Endothelial cell of umbilical vein (primary cell): ENCODE results near the gene ETS2. TPM values are rescaled to one million over a fixed set of nuclear protein-coding genes. Genes with fewer than 3 reads are reported as not detected.
A peak's percentile ranks its signal among the peaks of the same experiment; 100 is the strongest.

ENCODE experiments used
- BruUV-seq: library from RNA; stranded (reverse); fragments of 400-500 nt; replicated peaks from 2 replicates; lab custom pipeline; 2021; lab: Mats Ljungman, UMichigan
- CTCF ChIA-PET: fragments of 300-600, 350-600 bp; sonication (Branson Sonifier 250); formaldehyde crosslinking; loops from one replicate; lab custom pipeline; 2021; ENCODE audit warnings: antibody characterized with exemption, inconsistent platforms; lab: Charles Lee
- POLR2A ChIA-PET: fragments of 300-600, 350-600 bp; sonication (Branson Sonifier 250); formaldehyde crosslinking; loops from one replicate; lab custom pipeline; 2021; ENCODE audit warnings: antibody characterized with exemption, inconsistent platforms; lab: Charles Lee
- DNase-seq: peaks from one replicate; pipeline ENCODE4 v3.0.0-alpha.2; 2011; ENCODE audit warnings: low read depth, low spot score
- FAIRE-seq: peaks from 2 replicates; lab custom pipeline; 2011; peaks lifted over from hg19 to GRCh38; lab: Jason Lieb, UNC
- H2AFZ ChIP-seq: 2 replicates; pipeline ENCODE4 v1.6.0; 2012; ENCODE audit warnings: low read depth, low read length, control low read depth, inconsistent platforms
- H3K27ac ChIP-seq: 2 replicates; pipeline ENCODE4 v1.5.1; 2011; ENCODE audit warnings: low read depth, mild to moderate bottlenecking, control low read depth, low read length, moderate library complexity; ENCODE audit not compliant: insufficient read depth
- H3K27me3 ChIP-seq, 2 experiments: 2 replicates each; pipeline versions ENCODE4 v1.6.0 to v1.6.1; 2011; ENCODE audit warnings: low read length in 2 of 2, mixed read lengths in 1 of 2; ENCODE audit not compliant: control insufficient read depth in 2 of 2, insufficient read depth in 2 of 2
- H3K36me3 ChIP-seq, 2 experiments: 2 replicates in 1 of 2; 3 replicates in 1 of 2; pipeline ENCODE4 v1.5.1; 2011; ENCODE audit warnings: low read length in 2 of 2, mild to moderate bottlenecking in 1 of 2, moderate library complexity in 1 of 2; ENCODE audit not compliant: control insufficient read depth in 2 of 2, insufficient read depth in 2 of 2; ENCODE audit errors: extremely low read depth in 1 of 2
- H3K4me1 ChIP-seq: 3 replicates; pipeline ENCODE4 v1.5.1; 2011; ENCODE audit warnings: mild to moderate bottlenecking, low read length; ENCODE audit not compliant: control insufficient read depth, insufficient read depth; ENCODE audit errors: extremely low read depth
- H3K4me2 ChIP-seq: 2 replicates; pipeline ENCODE4 v1.6.1; 2011; ENCODE audit warnings: low read length, control low read depth, mixed read lengths; ENCODE audit not compliant: insufficient read depth
- H3K4me3 ChIP-seq, 3 experiments: fragments of 200-600 bp in 1 of 3; sonication (generic), shearing (Covaris generic) in 1 of 3; replicated peaks in 1 of 3; 2 replicates each; pipeline ENCODE4 v1.5.1; 2011 to 2016; ENCODE audit warnings: control low read depth in 3 of 3, low read length in 3 of 3, mild to moderate bottlenecking in 2 of 3, inconsistent platforms in 1 of 3, low read depth in 1 of 3, moderate library complexity in 1 of 3; ENCODE audit not compliant: insufficient read depth in 1 of 3
- H3K79me2 ChIP-seq: 2 replicates; pipeline ENCODE4 v1.6.0; 2012; ENCODE audit warnings: low read length, inconsistent platforms; ENCODE audit not compliant: control insufficient read depth, insufficient read depth
- H3K9ac ChIP-seq: replicated peaks from 2 replicates; pipeline ENCODE3; 2011; ENCODE audit warnings: low read length, control low read depth; ENCODE audit not compliant: insufficient read depth; ENCODE audit errors: extremely low read depth
- H3K9me1 ChIP-seq: replicated peaks from 3 replicates; pipeline ENCODE4 v1.6.0; 2011; ENCODE audit warnings: mild to moderate bottlenecking, low read length; ENCODE audit not compliant: control insufficient read depth, insufficient read depth; ENCODE audit errors: extremely low read depth
- H3K9me3 ChIP-seq: replicated peaks from 2 replicates; pipeline ENCODE4 v1.5.1; 2012; ENCODE audit warnings: low read length, inconsistent platforms; ENCODE audit not compliant: control insufficient read depth, insufficient read depth
- H4K20me1 ChIP-seq: replicated peaks from 2 replicates; pipeline ENCODE3; 2011; ENCODE audit warnings: mild to moderate bottlenecking, low read length; ENCODE audit not compliant: control insufficient read depth, insufficient read depth; ENCODE audit errors: extremely low read depth
- CTCF ChIP-seq, 2 donors: IDR thresholded peaks; 1 replicate in 1 of 2; 2 replicates in 1 of 2; pipeline ENCODE4 v1.5.1; 2011; ENCODE audit warnings: low read length in 2 of 2, mild to moderate bottlenecking in 2 of 2, moderate library complexity in 2 of 2, control low read depth in 1 of 2, inconsistent platforms in 1 of 2, low read depth in 1 of 2; ENCODE audit not compliant: insufficient read depth in 1 of 2; ENCODE audit errors: extremely low read depth in 1 of 2
- EZH2 ChIP-seq: IDR thresholded peaks from 2 replicates; pipeline ENCODE4 v1.6.1; 2012; ENCODE audit warnings: borderline replicate concordance, low read depth, mild to moderate bottlenecking, moderate library complexity, low read length, inconsistent platforms; ENCODE audit not compliant: severe bottlenecking
- FOS ChIP-seq: IDR thresholded peaks from 2 replicates; pipeline ENCODE4 v1.6.1; 2011; ENCODE audit warnings: mild to moderate bottlenecking, low read length, moderate library complexity, borderline replicate concordance; ENCODE audit not compliant: insufficient read depth
- GATA2 ChIP-seq: IDR thresholded peaks from 2 replicates; pipeline ENCODE4 v1.7.0; 2011; ENCODE audit warnings: low read depth, mild to moderate bottlenecking, moderate library complexity, mixed read lengths, low read length; ENCODE audit not compliant: insufficient read length, insufficient read depth
- JUN ChIP-seq: IDR thresholded peaks from 2 replicates; pipeline ENCODE4 v1.6.1; 2011; ENCODE audit warnings: borderline replicate concordance, low read depth; ENCODE audit not compliant: insufficient read length, insufficient read depth
- MAX ChIP-seq: IDR thresholded peaks from 2 replicates; pipeline ENCODE4 v1.6.1; 2011; ENCODE audit not compliant: insufficient read depth, insufficient read length
- MYC ChIP-seq: IDR thresholded peaks from one replicate; pipeline ENCODE4 v1.6.1; 2011; ENCODE audit warnings: mild to moderate bottlenecking, low read depth, low read length
- POLR2A ChIP-seq: IDR thresholded peaks from 2 replicates; pipeline ENCODE4 v1.6.1; 2012; ENCODE audit warnings: low read depth, mild to moderate bottlenecking, control low read depth, low read length
- POLR2AphosphoS5 ChIP-seq: IDR thresholded peaks from 2 replicates; pipeline ENCODE4 v1.6.1; 2012; ENCODE audit warnings: low read depth, mild to moderate bottlenecking, control low read depth, low read length, moderate library complexity; ENCODE audit not compliant: insufficient read depth
- dilution Hi-C: fragments of 300-500 bp; cut with MboI; formaldehyde crosslinking; loops from one replicate; pipeline ENCODE4 v1.15.0; 2019; ENCODE audit warnings: low sequenced_read_pairs; ENCODE audit not compliant: extremely low pct_ligation_motif_present
- intact Hi-C: fragments of 100-400 bp; cut with micrococcal nuclease; formaldehyde crosslinking; loops from one replicate; pipeline ENCODE4 v1.10.0; 2022
- polyA plus RNA-seq, 4 experiments: library from polyadenylated mRNA; depleted of rRNA in 3 of 4; stranded (reverse) in 3 of 4; unstranded in 1 of 4; fragments of >200 nt; gene quantifications; 2 replicates each; pipeline versions ENCODE4 v1.2.1 to v1.2.3, GENCODE V29; 2011 to 2012; ENCODE audit warnings: missing spikeins in 1 of 4
- total RNA-seq: library from RNA; stranded (reverse); gene quantifications from 2 replicates; pipeline ENCODE4 v1.2.3, GENCODE V29; 2021

ETS2 gene
- total and polyA plus RNA-seq, 2 donors (not counting 3 experiments of a cell fraction or from before 2014, with no cell fraction given) = 16.3 to 54.5 TPM

- DNase-seq (peak; percentile 14), FAIRE-seq (peak; percentile 24)
- no TSS peak for BruUV-seq
- no peaks in the 10 kb centered on the region for H3K79me2 ChIP-seq
- intact Hi-C loops (no loop called here), dilution Hi-C loops (no loop called here)
- no peak overlapping the region for H2AFZ ChIP-seq
- H3K4me1 ChIP-seq = peaks cover 19% of the 10 kb centered on the region
- peak overlapping the region; percentile 8 for H3K9ac ChIP-seq
- H3K4me3 ChIP-seq = no peak overlapping the region
- peaks cover 35 to 40% of the 10 kb centered on the region in 2 experiments for H3K36me3 ChIP-seq
- no peaks in the 10 kb centered on the region for H4K20me1 ChIP-seq
- TF ChIP-seq GATA2 (no peak), POLR2AphosphoS5 (no peak), JUN (no peak), MAX (no peak), MYC (no peak), EZH2 (no peak), FOS (no peak), POLR2A (no peak), CTCF (IDR thresholded peaks at IDR 0.05; ENCODE audit: extremely low read depth in 1 of 2, insufficient read depth in 1 of 2, low read depth in 1 of 2, low read length in 2 of 2) (no peak)
- H3K4me2 ChIP-seq = peak overlapping the region; percentile 58
- ChIA-PET CTCF (interaction anchor here (1.0 to 1.4 kb wide), 3 partner anchors 29 to 302 kb away, joined by 3 to 5 read pairs (median 4); no protein-coding TSS in a partner anchor), POLR2A (no interaction called here)
- no peaks in the 10 kb centered on the region for H3K9me3 ChIP-seq
- H3K27ac ChIP-seq = no peak overlapping the region
- no peaks in the 10 kb centered on the region for H3K27me3 ChIP-seq
- no peaks in the 10 kb centered on the region for H3K9me1 ChIP-seq
Measured at GRCh38 chr21:38824124-38824822, 18.5 kb downstream of the ETS2 start.
